Prostate gland (tissue), 2 donors: ENCODE data around the gene PRKAR1B. TPM values are rescaled to one million over a fixed set of nuclear protein-coding genes. Genes with fewer than 3 reads are reported as not detected.
"Not testable (repeated sequence)": the region's sequence is repeated elsewhere in the genome, so short reads cannot be mapped to it uniquely, and the experiment has no call there.

Experiments
- DNase-seq: peaks from one replicate; pipeline ENCODE4 v3.0.0-alpha.2; 2019; ENCODE audit warnings: low spot score
- H3K27ac ChIP-seq, 2 donors: fragments of 200-600 bp; sonication (generic); 2 replicates each; pipeline ENCODE4 v1.5.1; 2017 to 2019
- H3K27me3 ChIP-seq: fragments of 200-600 bp; sonication (generic); replicated peaks from 2 replicates; pipeline ENCODE4 v1.5.1; 2019; ENCODE audit not compliant: insufficient read depth
- H3K36me3 ChIP-seq, 2 donors: fragments of 200-600 bp; sonication (generic); 1 replicate in 1 of 2; 2 replicates in 1 of 2; pipeline versions ENCODE4 v1.5.1 to v1.8.1; 2017 to 2019
- H3K4me1 ChIP-seq: fragments of 200-600 bp; sonication (generic); replicated peaks from 2 replicates; pipeline ENCODE4 v1.5.1; 2019
- H3K4me3 ChIP-seq, 2 donors: fragments of 200-600 bp; sonication (generic); 2 replicates each; pipeline ENCODE4 v1.5.1; 2017 to 2019
- H3K9me3 ChIP-seq: fragments of 200-600 bp; sonication (generic); 2 replicates; pipeline ENCODE4 v1.5.1; 2017
- POLR2A ChIP-seq: fragments of 450-650 bp; IDR thresholded peaks from one replicate; pipeline ENCODE4 v1.6.1; 2016; ENCODE audit warnings: antibody characterized with exemption, mild to moderate bottlenecking
- POLR2AphosphoS5 ChIP-seq: sonication (generic); formaldehyde crosslinking; IDR thresholded peaks from one replicate; pipeline ENCODE4 v1.6.1; 2017; ENCODE audit warnings: antibody characterized with exemption
- WGBS: methylation state at CpG from one replicate; pipeline ENCODE4 v1.1.5; 2018; 5-methylcytosine and 5-hydroxymethylcytosine counted together
- intact Hi-C: fragments of 100-400 bp; cut with DNase I; formaldehyde crosslinking; loops from one replicate; pipeline ENCODE4 v1.14.2; 2022
- total RNA-seq, 2 donors: library from RNA; depleted of rRNA; stranded (reverse); fragments of >200 nt; gene quantifications; one replicate each; pipeline ENCODE4 v1.1.0, GENCODE V29; 2016
- TF ChIP-seq, protein P1 (sequence below), 4 experiments: fragments of 200-600 bp in 2 of 4; fragments of 450-650 bp in 2 of 4; sonication (generic) in 2 of 4; IDR thresholded peaks; 1 replicate in 3 of 4; 2 replicates in 1 of 4; pipeline ENCODE4 v1.5.1; 2016 to 2019; ENCODE audit warnings: antibody characterized with exemption in 4 of 4, mild to moderate bottlenecking in 2 of 4, moderate library complexity in 2 of 4

PRKAR1B gene
- total RNA-seq, 2 donors from 2014 or later: 20.2 to 44.8 TPM

DNA sequence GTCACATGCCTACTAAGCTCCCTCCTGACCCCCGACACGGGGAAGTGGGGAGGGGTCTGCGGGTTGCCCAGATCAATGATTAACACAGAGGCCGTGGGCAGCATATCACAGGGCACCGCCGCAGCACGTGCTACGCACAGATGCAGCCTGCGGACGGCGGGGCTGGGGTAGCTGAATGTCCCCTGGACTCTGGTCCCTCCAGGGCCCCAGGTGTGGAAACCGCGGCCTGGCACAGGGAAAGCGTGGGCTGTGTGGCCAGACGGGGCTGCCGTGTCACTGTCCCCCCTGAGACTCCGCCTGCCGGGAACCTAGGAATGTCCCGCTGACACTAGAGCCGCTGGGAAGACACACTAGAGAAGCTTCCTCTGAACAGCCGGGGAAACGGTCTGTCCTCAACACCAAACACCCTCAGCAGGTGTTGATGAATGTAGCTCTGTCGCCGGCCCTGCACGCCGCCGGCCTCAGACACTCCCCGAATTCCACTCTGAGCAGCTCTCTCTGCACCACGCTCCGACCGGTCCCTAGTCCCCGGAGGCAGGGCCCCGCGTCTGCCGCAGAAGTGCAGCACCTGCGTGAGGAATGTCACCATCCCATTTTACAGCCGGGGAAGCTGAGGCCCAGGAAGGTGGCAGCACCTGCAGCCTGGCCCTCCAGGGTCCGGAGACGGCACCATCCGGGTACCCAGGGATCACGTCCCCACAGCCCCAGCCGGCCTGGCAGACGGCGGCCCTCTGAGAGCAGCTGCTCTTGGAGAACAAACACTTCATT, 174.0 kb downstream of the PRKAR1B start:
- Histone ChIP-seq H3K9me3 (no peaks in the 10 kb centered on the region), H3K4me1 (no peaks in the 10 kb centered on the region), H3K36me3 (no peaks in the 10 kb centered on the region), H3K4me3 (no peak overlapping the region), H3K27ac (no peak overlapping the region), H3K27me3 (no peaks in the 10 kb centered on the region)
- WGBS: 85% methylated on average over 44 of the region's 44 CpGs
- TF ChIP-seq, protein P1, sequence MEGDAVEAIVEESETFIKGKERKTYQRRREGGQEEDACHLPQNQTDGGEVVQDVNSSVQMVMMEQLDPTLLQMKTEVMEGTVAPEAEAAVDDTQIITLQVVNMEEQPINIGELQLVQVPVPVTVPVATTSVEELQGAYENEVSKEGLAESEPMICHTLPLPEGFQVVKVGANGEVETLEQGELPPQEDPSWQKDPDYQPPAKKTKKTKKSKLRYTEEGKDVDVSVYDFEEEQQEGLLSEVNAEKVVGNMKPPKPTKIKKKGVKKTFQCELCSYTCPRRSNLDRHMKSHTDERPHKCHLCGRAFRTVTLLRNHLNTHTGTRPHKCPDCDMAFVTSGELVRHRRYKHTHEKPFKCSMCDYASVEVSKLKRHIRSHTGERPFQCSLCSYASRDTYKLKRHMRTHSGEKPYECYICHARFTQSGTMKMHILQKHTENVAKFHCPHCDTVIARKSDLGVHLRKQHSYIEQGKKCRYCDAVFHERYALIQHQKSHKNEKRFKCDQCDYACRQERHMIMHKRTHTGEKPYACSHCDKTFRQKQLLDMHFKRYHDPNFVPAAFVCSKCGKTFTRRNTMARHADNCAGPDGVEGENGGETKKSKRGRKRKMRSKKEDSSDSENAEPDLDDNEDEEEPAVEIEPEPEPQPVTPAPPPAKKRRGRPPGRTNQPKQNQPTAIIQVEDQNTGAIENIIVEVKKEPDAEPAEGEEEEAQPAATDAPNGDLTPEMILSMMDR (IDR thresholded peaks at IDR 0.05): no peak
- TF ChIP-seq POLR2AphosphoS5 (no peak), POLR2A (no peak)
- no peak for DNase-seq
- intact Hi-C loops: no loop called here

- H3K27me3 ChIP-seq, H3K36me3 ChIP-seq, H3K9me3 ChIP-seq, H3K27ac ChIP-seq, DNase-seq, H3K4me3 ChIP-seq, H3K4me1 ChIP-seq, intact Hi-C loops: not testable (repeated sequence)
- WGBS: 89% methylated on average over 29 of the region's 32 CpGs
These were observed 174.8 kb downstream of the PRKAR1B start for GRCh38 chr7:552151-552867.

DNA sequence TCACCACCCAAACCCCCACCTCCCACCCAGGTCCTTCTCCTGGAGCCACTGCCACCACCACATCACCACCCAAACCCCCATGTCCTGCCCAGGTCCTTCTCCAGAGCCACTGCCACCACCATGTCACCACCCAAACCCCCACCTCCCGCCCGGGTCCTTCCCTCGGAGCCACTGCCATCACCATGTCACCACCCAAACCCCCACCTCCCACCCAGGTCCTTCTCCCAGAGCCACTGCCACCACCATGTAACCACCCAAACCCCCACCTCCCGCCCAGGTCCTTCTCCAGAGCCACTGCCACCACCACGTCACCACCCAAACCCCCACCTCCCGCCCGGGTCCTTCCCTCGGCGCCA, 175.5 kb downstream of the PRKAR1B start:
- intact Hi-C loops, H3K27me3 ChIP-seq, H3K27ac ChIP-seq, H3K4me1 ChIP-seq, H3K36me3 ChIP-seq, H3K4me3 ChIP-seq, H3K9me3 ChIP-seq, DNase-seq: not testable (repeated sequence)
- WGBS: 90% methylated on average over 9 of the region's 9 CpGs

DNA sequence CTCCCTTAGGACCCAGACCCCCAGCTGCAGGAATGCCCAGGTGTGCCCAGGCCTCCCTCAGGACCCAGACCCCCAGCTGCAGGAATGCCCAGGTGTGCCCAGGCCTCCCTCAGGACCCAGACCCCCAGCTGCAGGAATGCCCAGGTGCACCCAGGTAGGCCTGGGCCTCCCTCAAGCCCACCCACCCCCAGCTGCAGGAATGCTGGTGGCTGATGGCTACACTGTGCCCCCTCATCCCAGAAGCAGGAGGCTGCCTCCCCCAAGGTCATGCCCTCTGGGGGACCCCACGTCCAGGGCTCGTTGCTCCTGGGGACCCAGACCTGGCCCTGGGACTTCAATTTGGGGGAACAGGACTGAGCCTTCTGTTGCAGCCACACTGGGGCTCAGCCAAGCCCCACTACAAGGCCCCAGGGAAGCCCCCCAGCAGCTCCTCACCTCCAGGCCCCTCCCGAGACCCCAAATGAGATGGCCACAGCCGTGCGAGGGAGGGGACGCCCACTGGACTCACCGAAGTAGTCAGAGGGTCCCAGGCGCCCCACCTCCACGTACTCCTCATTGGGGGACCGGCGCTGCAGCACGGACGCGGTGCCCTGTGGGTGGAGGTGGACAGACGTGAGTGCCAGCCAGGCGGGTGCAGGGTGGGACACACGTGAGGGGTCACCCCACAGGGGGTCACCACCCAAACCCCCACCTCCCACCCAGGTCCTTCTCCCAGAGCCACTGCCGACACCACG, 176.0 kb downstream of the PRKAR1B start:
- Histone ChIP-seq H3K27ac (no peak overlapping the region), H3K27me3 (no peaks in the 10 kb centered on the region), H3K4me3 (no peak overlapping the region), H3K4me1 (no peaks in the 10 kb centered on the region), H3K9me3 (no peaks in the 10 kb centered on the region), H3K36me3 (no peaks in the 10 kb centered on the region)
- WGBS: 94% methylated on average over 18 of the region's 19 CpGs
- intact Hi-C loops: no loop called here
- TF ChIP-seq, protein P1 (IDR thresholded peaks at IDR 0.05): no peak
- TF ChIP-seq POLR2AphosphoS5 (no peak), POLR2A (no peak)
- DNase-seq: no peak

GRCh38 chr7:549891-550625, 177.0 kb downstream of the PRKAR1B start:
- Histone ChIP-seq H3K4me3 (no peak overlapping the region), H3K9me3 (no peaks in the 10 kb centered on the region), H3K36me3 (no peaks in the 10 kb centered on the region), H3K4me1 (no peaks in the 10 kb centered on the region), H3K27me3 (no peaks in the 10 kb centered on the region), H3K27ac (no peak overlapping the region)
- WGBS: 95% methylated on average over 31 of the region's 31 CpGs
- DNase-seq: no peak
- intact Hi-C loops: no loop called here
- TF ChIP-seq POLR2AphosphoS5 (no peak), POLR2A (no peak)
- TF ChIP-seq, protein P1 (IDR thresholded peaks at IDR 0.05): no peak
